OCI-LY3 (cell line): ENCODE measurements around the gene TRAF3.

Source experiments
- H2AFZ ChIP-seq: fragments of 200-600, 300-600 bp; shearing (Covaris generic); 2 replicates; pipeline ENCODE4 v1.6.0; 2014; ENCODE audit warnings: antibody characterized with exemption, low read depth, low read length
- H3K27ac ChIP-seq: fragments of 200-600, 300-600 bp; sonication (generic); 2 replicates; pipeline ENCODE4 v1.5.1; 2014; ENCODE audit warnings: mild to moderate bottlenecking, low read length, moderate library complexity, mixed read lengths
- H3K27me3 ChIP-seq: fragments of 200-600, 300-600 bp; sonication (generic); 2 replicates; pipeline ENCODE4 v1.6.1; 2014; ENCODE audit warnings: low read depth, low read length, mixed read lengths
- H3K36me3 ChIP-seq: fragments of 200-600, 300-600 bp; sonication (generic); replicated peaks from 2 replicates; pipeline ENCODE3; 2014; ENCODE audit warnings: low read depth, low read length, mixed read lengths
- H3K4me1 ChIP-seq: fragments of 300-600, 200-600 bp; sonication (generic); 2 replicates; pipeline ENCODE4 v1.6.1; 2014; ENCODE audit warnings: low read length, mixed read lengths
- H3K4me2 ChIP-seq: fragments of 200-600, 300-600 bp; sonication (generic); 2 replicates; pipeline ENCODE4 v1.6.1; 2014; ENCODE audit warnings: low read length, mixed read lengths
- H3K4me3 ChIP-seq: fragments of 300-600, 200-600 bp; sonication (generic); 2 replicates; pipeline ENCODE4 v1.5.1; 2014; ENCODE audit warnings: antibody characterized with exemption, mild to moderate bottlenecking, low read length, moderate library complexity
- H3K79me2 ChIP-seq: fragments of 300-600, 200-600 bp; shearing (Covaris generic); 2 replicates; pipeline ENCODE4 v1.6.1; 2014; ENCODE audit warnings: mild to moderate bottlenecking, low read length, mixed read lengths
- H3K9ac ChIP-seq: fragments of 300-600, 200-600 bp; shearing (Covaris generic); 2 replicates; pipeline ENCODE4 v1.6.0; 2014; ENCODE audit warnings: mild to moderate bottlenecking, low read length, moderate library complexity
- H3K9me3 ChIP-seq: fragments of 200-600, 300-600 bp; shearing (Covaris generic); 2 replicates; pipeline ENCODE4 v1.6.1; 2014; ENCODE audit warnings: low read length, mixed read lengths; ENCODE audit not compliant: insufficient read depth
- H4K20me1 ChIP-seq: fragments of 200-600, 300-600 bp; sonication (generic); 2 replicates; pipeline ENCODE4 v1.6.1; 2016; ENCODE audit warnings: low read length, mixed read lengths; ENCODE audit not compliant: insufficient read depth
- CTCF ChIP-seq: fragments of 200-600, 300-600 bp; sonication (generic); IDR thresholded peaks from 2 replicates; pipeline ENCODE4 v1.5.1; 2014; ENCODE audit warnings: antibody characterized with exemption, low read length, low read depth
- EZH2phosphoT487 ChIP-seq: fragments of 200-600 bp; shearing (Covaris generic); IDR thresholded peaks from 2 replicates; pipeline ENCODE4 v1.6.1; 2018; ENCODE audit warnings: antibody characterized with exemption, mixed run types, low read depth

TRAF3 gene

GRCh38 chr14:102811971-102812370 is 34.7 kb downstream of the TRAF3 start:
- H3K4me2 ChIP-seq: no peak overlapping the region
- no peak overlapping the region for H2AFZ ChIP-seq
- peaks cover 100% of the 10 kb centered on the region for H3K79me2 ChIP-seq
- H3K4me3 ChIP-seq: no peak overlapping the region
- H3K27me3 ChIP-seq: no peaks in the 10 kb centered on the region
- peaks cover 98% of the 10 kb centered on the region for H4K20me1 ChIP-seq
- no peak overlapping the region for H3K27ac ChIP-seq
- H3K9me3 ChIP-seq: no peaks in the 10 kb centered on the region
- TF ChIP-seq CTCF (no peak), EZH2phosphoT487 (no peak)
- H3K9ac ChIP-seq: no peak overlapping the region
- peaks cover 57% of the 10 kb centered on the region for H3K36me3 ChIP-seq
- peaks cover 31% of the 10 kb centered on the region for H3K4me1 ChIP-seq

- H3K9ac ChIP-seq: no peak overlapping the region
- peaks cover 100% of the 10 kb centered on the region for H3K79me2 ChIP-seq
- H4K20me1 ChIP-seq: peaks cover 98% of the 10 kb centered on the region
- H3K27me3 ChIP-seq: no peaks in the 10 kb centered on the region
- H3K27ac ChIP-seq: no peak overlapping the region
- H3K4me3 ChIP-seq: no peak overlapping the region
- TF ChIP-seq EZH2phosphoT487 (no peak), CTCF (no peak)
- H3K9me3 ChIP-seq: no peaks in the 10 kb centered on the region
- peaks cover 36% of the 10 kb centered on the region for H3K4me1 ChIP-seq
- peaks cover 54% of the 10 kb centered on the region for H3K36me3 ChIP-seq
- no peak overlapping the region for H2AFZ ChIP-seq
- no peak overlapping the region for H3K4me2 ChIP-seq
Observed at GRCh38 chr14:102813691-102814090, 36.4 kb downstream of the TRAF3 start.

GRCh38 chr14:102817318-102817717 is 40.1 kb downstream of the TRAF3 start:
- Histone ChIP-seq H3K27ac (no peak overlapping the region), H3K4me3 (no peak overlapping the region), H4K20me1 (peaks cover 97% of the 10 kb centered on the region), H3K27me3 (no peaks in the 10 kb centered on the region), H2AFZ (no peak overlapping the region), H3K4me1 (peaks cover 63% of the 10 kb centered on the region), H3K36me3 (peaks cover 29% of the 10 kb centered on the region), H3K9ac (no peak overlapping the region), H3K4me2 (peak overlapping the region; percentile 52), H3K79me2 (peaks cover 100% of the 10 kb centered on the region), H3K9me3 (no peaks in the 10 kb centered on the region)
- TF ChIP-seq CTCF (no peak), EZH2phosphoT487 (no peak)

- no peaks in the 10 kb centered on the region for H3K9me3 ChIP-seq
- peak overlapping the region; percentile 23 for H3K4me3 ChIP-seq
- TF ChIP-seq CTCF (no peak), EZH2phosphoT487 (no peak)
- H3K4me1 ChIP-seq: peaks cover 64% of the 10 kb centered on the region
- peak overlapping the region; percentile 52 for H3K4me2 ChIP-seq
- H4K20me1 ChIP-seq: peaks cover 98% of the 10 kb centered on the region
- peaks cover 100% of the 10 kb centered on the region for H3K79me2 ChIP-seq
- no peak overlapping the region for H2AFZ ChIP-seq
- peak overlapping the region; percentile 45 for H3K27ac ChIP-seq
- peaks cover 29% of the 10 kb centered on the region for H3K36me3 ChIP-seq
- H3K9ac ChIP-seq: no peak overlapping the region
- no peaks in the 10 kb centered on the region for H3K27me3 ChIP-seq
Observed at GRCh38 chr14:102817942-102818940, 41.0 kb downstream of the TRAF3 start.
